Measurements from ENCODE around the gene ENG. TPM values are rescaled to one million over a fixed set of nuclear protein-coding genes. Genes with fewer than 3 reads are reported as not detected.

ENG gene
- total RNA-seq, 1 donor from 2014 or later: 3.3 TPM

GRCh38 chr9:127866535-127866934 is 12.1 kb upstream of the ENG start:
- Mint-ChIP-seq H3K4me3 (no peak overlapping the region), H3K9me3 (no peaks in the 10 kb centered on the region), H3K27me3 (ENCODE audit: low read depth) (no peaks in the 10 kb centered on the region), H3K36me3 (ENCODE audit: low read depth) (no peaks in the 10 kb centered on the region), H3K27ac (ENCODE audit: unreplicated experiment) (no peak overlapping the region), H3K4me1 (no peaks in the 10 kb centered on the region)
- DNase-seq (ENCODE audit: low read depth, low spot score): no peak
- no peak for TF ChIP-seq CTCF (conservative IDR thresholded peaks at IDR 0.05)

GRCh38 chr9:127865645-127866464 is 11.4 kb upstream of the ENG start:
- H3K27ac Mint-ChIP-seq (ENCODE audit: unreplicated experiment): no peak overlapping the region
- no peaks in the 10 kb centered on the region for H3K4me1 Mint-ChIP-seq
- DNase-seq (ENCODE audit: low read depth, low spot score): no peak
- H3K9me3 Mint-ChIP-seq: no peaks in the 10 kb centered on the region
- no peaks in the 10 kb centered on the region for H3K36me3 Mint-ChIP-seq (ENCODE audit: low read depth)
- no peak overlapping the region for H3K4me3 Mint-ChIP-seq
- TF ChIP-seq CTCF (conservative IDR thresholded peaks at IDR 0.05): no peak
- H3K27me3 Mint-ChIP-seq (ENCODE audit: low read depth): no peaks in the 10 kb centered on the region

- H3K4me3 Mint-ChIP-seq: no peak overlapping the region
- H3K4me1 Mint-ChIP-seq: peaks cover 3% of the 10 kb centered on the region
- no peaks in the 10 kb centered on the region for H3K9me3 Mint-ChIP-seq
- no peak for DNase-seq (ENCODE audit: low read depth, low spot score)
- TF ChIP-seq CTCF (conservative IDR thresholded peaks at IDR 0.05): no peak
- H3K27me3 Mint-ChIP-seq (ENCODE audit: low read depth): no peaks in the 10 kb centered on the region
- no peaks in the 10 kb centered on the region for H3K36me3 Mint-ChIP-seq (ENCODE audit: low read depth)
- no peak overlapping the region for H3K27ac Mint-ChIP-seq (ENCODE audit: unreplicated experiment)
Measured at GRCh38 chr9:127863191-127863621, 8.7 kb upstream of the ENG start.

GRCh38 chr9:127862075-127863011 is 7.9 kb upstream of the ENG start:
- Mint-ChIP-seq H3K4me3 (no peak overlapping the region), H3K9me3 (no peaks in the 10 kb centered on the region), H3K27ac (ENCODE audit: unreplicated experiment) (no peak overlapping the region), H3K4me1 (peaks cover 3% of the 10 kb centered on the region), H3K36me3 (ENCODE audit: low read depth) (no peaks in the 10 kb centered on the region), H3K27me3 (ENCODE audit: low read depth) (no peaks in the 10 kb centered on the region)
- no peak for DNase-seq (ENCODE audit: low read depth, low spot score)
- TF ChIP-seq CTCF (conservative IDR thresholded peaks at IDR 0.05): no peak

- DNase-seq (ENCODE audit: low read depth, low spot score): no peak
- Mint-ChIP-seq H3K9me3 (no peaks in the 10 kb centered on the region), H3K4me1 (peaks cover 3% of the 10 kb centered on the region), H3K27ac (ENCODE audit: unreplicated experiment) (no peak overlapping the region), H3K27me3 (ENCODE audit: low read depth) (no peaks in the 10 kb centered on the region), H3K36me3 (ENCODE audit: low read depth) (no peaks in the 10 kb centered on the region), H3K4me3 (no peak overlapping the region)
- no peak for TF ChIP-seq CTCF (conservative IDR thresholded peaks at IDR 0.05)
Measured at GRCh38 chr9:127860779-127861178, 6.3 kb upstream of the ENG start.
